Keratinocyte (primary cell): ENCODE measurements around the gene GFOD1. TPM values are rescaled to one million over a fixed set of nuclear protein-coding genes. Genes with fewer than 3 reads are reported as not detected.
A peak's percentile ranks its signal among the peaks of the same experiment; 100 is the strongest.

Experiments used
- DNase-seq: peaks from one replicate; pipeline ENCODE4 v3.0.0-alpha.2; 2011; ENCODE audit warnings: low read depth, missing footprints, low spot score
- FAIRE-seq: peaks from 2 replicates; lab custom pipeline; 2011; peaks lifted over from hg19 to GRCh38; lab: Jason Lieb, UNC
- H2AFZ ChIP-seq: 2 replicates; pipeline ENCODE4 v1.6.0; 2012; ENCODE audit warnings: low read length, control low read depth, inconsistent platforms; ENCODE audit not compliant: control insufficient read depth
- H3K27ac ChIP-seq: 2 replicates; pipeline ENCODE4 v1.5.1; 2011; ENCODE audit warnings: low read length; ENCODE audit not compliant: control insufficient read depth, insufficient read depth
- H3K27me3 ChIP-seq: 3 replicates; pipeline ENCODE4 v1.6.0; 2011; ENCODE audit warnings: low read length; ENCODE audit not compliant: control insufficient read depth, insufficient read depth; ENCODE audit errors: extremely low read depth
- H3K36me3 ChIP-seq, 2 experiments: 2 replicates in 1 of 2; 3 replicates in 1 of 2; pipeline ENCODE4 v1.5.1; 2011; ENCODE audit warnings: low read length in 2 of 2, mild to moderate bottlenecking in 1 of 2; ENCODE audit not compliant: control insufficient read depth in 2 of 2, insufficient read depth in 2 of 2; ENCODE audit errors: extremely low read depth in 1 of 2
- H3K4me1 ChIP-seq: 3 replicates; pipeline ENCODE4 v1.5.1; 2011; ENCODE audit warnings: low read length; ENCODE audit not compliant: control insufficient read depth, insufficient read depth; ENCODE audit errors: extremely low read depth
- H3K4me2 ChIP-seq: 3 replicates; pipeline ENCODE4 v1.6.0; 2011; ENCODE audit warnings: low read depth, low read length; ENCODE audit not compliant: control insufficient read depth, insufficient read depth; ENCODE audit errors: extremely low read depth
- H3K4me3 ChIP-seq, 3 experiments: fragments of 200-600 bp in 1 of 3; sonication (generic) in 1 of 3; 2 replicates in 2 of 3; 3 replicates in 1 of 3; pipeline ENCODE4 v1.5.1; 2011 to 2016; ENCODE audit warnings: low read length in 3 of 3, mild to moderate bottlenecking in 3 of 3, control low read depth in 2 of 3, inconsistent platforms in 1 of 3, low read depth in 1 of 3, mixed read lengths in 1 of 3, mixed run types in 1 of 3, moderate library complexity in 1 of 3; ENCODE audit not compliant: control insufficient read depth in 2 of 3, insufficient read depth in 2 of 3; ENCODE audit errors: extremely low read depth in 1 of 3
- H3K79me2 ChIP-seq: 2 replicates; pipeline ENCODE4 v1.6.0; 2012; ENCODE audit warnings: low read length; ENCODE audit not compliant: control insufficient read depth, insufficient read depth
- H3K9ac ChIP-seq: 3 replicates; pipeline ENCODE4 v1.6.0; 2011; ENCODE audit warnings: low read length; ENCODE audit not compliant: control insufficient read depth, insufficient read depth; ENCODE audit errors: extremely low read depth
- H3K9me1 ChIP-seq: 3 replicates; pipeline ENCODE4 v1.6.0; 2011; ENCODE audit warnings: low read length; ENCODE audit not compliant: control insufficient read depth, insufficient read depth; ENCODE audit errors: extremely low read depth
- H3K9me3 ChIP-seq: 2 replicates; pipeline ENCODE4 v1.5.1; 2012; ENCODE audit warnings: low read depth, low read length; ENCODE audit not compliant: control insufficient read depth
- H4K20me1 ChIP-seq: 3 replicates; pipeline ENCODE4 v1.6.0; 2011; ENCODE audit warnings: low read length; ENCODE audit not compliant: control insufficient read depth, insufficient read depth; ENCODE audit errors: extremely low read depth
- CTCF ChIP-seq, 3 experiments: IDR thresholded peaks in 1 of 3; conservative IDR thresholded peaks in 1 of 3; optimal IDR thresholded peaks in 1 of 3; 2 replicates in 2 of 3; 3 replicates in 1 of 3; pipeline versions ENCODE3 to v1.5.1; 2011; ENCODE audit warnings: low read length in 3 of 3, mild to moderate bottlenecking in 3 of 3, moderate library complexity in 2 of 3, control low read depth in 1 of 3, inconsistent platforms in 1 of 3; ENCODE audit not compliant: insufficient read depth in 2 of 3; ENCODE audit errors: extremely low read depth in 1 of 3
- EZH2 ChIP-seq: IDR thresholded peaks from one replicate; pipeline ENCODE4 v1.6.1; 2012; ENCODE audit warnings: inconsistent platforms, mild to moderate bottlenecking, low read length, moderate library complexity
- dilution Hi-C: fragments of 300-500 bp; cut with MboI; formaldehyde crosslinking; loops from one replicate; pipeline ENCODE4 v1.7.0; 2020; ENCODE audit warnings: low sequenced_read_pairs; ENCODE audit not compliant: extremely low pct_ligation_motif_present
- polyA plus RNA-seq, 5 experiments: library from polyadenylated mRNA; depleted of rRNA in 3 of 5; stranded (reverse) in 3 of 5; stranded (forward) in 1 of 5; unstranded in 1 of 5; fragments of >200 nt; gene quantifications; 1 replicate in 1 of 5; 2 replicates in 3 of 5; 3 replicates in 1 of 5; pipeline versions ENCODE4 v1.2.1 to v1.2.3, GENCODE V29; 2011 to 2012; ENCODE audit warnings: missing spikeins in 2 of 5, low read depth in 1 of 5, low replicate concordance in 1 of 5

The GFOD1 gene
- polyA plus RNA-seq, 1 donor (not counting 4 experiments of a cell fraction or from before 2014, with no cell fraction given), result 7.2 TPM

DNA sequence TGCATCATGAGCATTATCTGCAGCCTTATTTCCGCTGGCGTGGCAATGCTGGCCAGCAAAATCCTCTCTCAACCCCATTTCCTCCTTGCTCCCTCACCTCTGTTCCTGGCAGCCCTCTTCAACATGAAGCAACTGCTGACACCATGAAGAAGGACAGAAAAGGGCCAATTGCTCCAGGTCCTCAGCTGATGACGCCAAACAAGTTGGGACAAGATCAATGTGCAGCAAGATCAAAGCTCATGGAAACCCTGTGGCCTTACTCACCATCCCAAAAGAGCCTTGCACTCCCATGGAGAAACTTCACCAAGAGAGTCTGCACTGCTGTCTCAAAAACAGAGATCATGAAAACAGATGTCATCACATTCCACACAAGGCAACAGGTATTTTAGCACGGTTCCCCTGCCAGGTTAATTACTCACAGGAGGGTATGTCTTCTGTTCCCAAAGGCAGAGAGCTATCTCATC lies 7.4 kb downstream of the GFOD1 start:
- Histone ChIP-seq H3K4me1 (peaks cover 55% of the 10 kb centered on the region), H2AFZ (no peak overlapping the region), H4K20me1 (no peaks in the 10 kb centered on the region), H3K9ac (peak overlapping the region; percentile 66), H3K36me3 (peaks cover 4 to 16% of the 10 kb centered on the region in 2 experiments), H3K27ac (peak overlapping the region; percentile 91), H3K4me2 (peak overlapping the region; percentile 77), H3K4me3 (peak overlapping the region in 1 of 3 experiments; percentile 15), H3K9me3 (no peaks in the 10 kb centered on the region), H3K27me3 (no peaks in the 10 kb centered on the region), H3K9me1 (no peaks in the 10 kb centered on the region), H3K79me2 (peaks cover 41% of the 10 kb centered on the region)
- FAIRE-seq (peak; percentile 99), DNase-seq (peak; percentile 96)
- no peak for TF ChIP-seq CTCF (optimal IDR thresholded peaks at IDR 0.05 in 1 of 3, IDR thresholded peaks at IDR 0.05 in 1 of 3, conservative IDR thresholded peaks at IDR 0.05 in 1 of 3; ENCODE audit: extremely low read depth in 1 of 3, insufficient read depth in 2 of 3, low read length in 3 of 3)
- no peak for TF ChIP-seq EZH2
- dilution Hi-C loops, result no loop called here

- dilution Hi-C loops, result no loop called here
- H3K4me1 ChIP-seq, result peaks cover 54% of the 10 kb centered on the region
- H3K4me3 ChIP-seq, result no peak overlapping the region
- H3K9me3 ChIP-seq, result no peaks in the 10 kb centered on the region
- no peaks in the 10 kb centered on the region for H3K9me1 ChIP-seq
- TF ChIP-seq EZH2, result no peak
- TF ChIP-seq CTCF (optimal IDR thresholded peaks at IDR 0.05 in 1 of 3, IDR thresholded peaks at IDR 0.05 in 1 of 3, conservative IDR thresholded peaks at IDR 0.05 in 1 of 3; ENCODE audit: extremely low read depth in 1 of 3, insufficient read depth in 2 of 3, low read length in 3 of 3), result no peak
- no peak overlapping the region for H2AFZ ChIP-seq
- H3K79me2 ChIP-seq, result peaks cover 34% of the 10 kb centered on the region
- H3K27me3 ChIP-seq, result no peaks in the 10 kb centered on the region
- H3K27ac ChIP-seq, result peak overlapping the region; percentile 91
- FAIRE-seq (no peak), DNase-seq (no peak)
- peak overlapping the region; percentile 40 for H3K9ac ChIP-seq
- H4K20me1 ChIP-seq, result no peaks in the 10 kb centered on the region
- peak overlapping the region; percentile 62 for H3K4me2 ChIP-seq
- H3K36me3 ChIP-seq, result peaks cover 4 to 16% of the 10 kb centered on the region in 2 experiments
Observed at GRCh38 chr6:13479206-13479800, 8.1 kb downstream of the GFOD1 start.
